ENCODE results near the gene CSMD2.

Gene CSMD2

DNA sequence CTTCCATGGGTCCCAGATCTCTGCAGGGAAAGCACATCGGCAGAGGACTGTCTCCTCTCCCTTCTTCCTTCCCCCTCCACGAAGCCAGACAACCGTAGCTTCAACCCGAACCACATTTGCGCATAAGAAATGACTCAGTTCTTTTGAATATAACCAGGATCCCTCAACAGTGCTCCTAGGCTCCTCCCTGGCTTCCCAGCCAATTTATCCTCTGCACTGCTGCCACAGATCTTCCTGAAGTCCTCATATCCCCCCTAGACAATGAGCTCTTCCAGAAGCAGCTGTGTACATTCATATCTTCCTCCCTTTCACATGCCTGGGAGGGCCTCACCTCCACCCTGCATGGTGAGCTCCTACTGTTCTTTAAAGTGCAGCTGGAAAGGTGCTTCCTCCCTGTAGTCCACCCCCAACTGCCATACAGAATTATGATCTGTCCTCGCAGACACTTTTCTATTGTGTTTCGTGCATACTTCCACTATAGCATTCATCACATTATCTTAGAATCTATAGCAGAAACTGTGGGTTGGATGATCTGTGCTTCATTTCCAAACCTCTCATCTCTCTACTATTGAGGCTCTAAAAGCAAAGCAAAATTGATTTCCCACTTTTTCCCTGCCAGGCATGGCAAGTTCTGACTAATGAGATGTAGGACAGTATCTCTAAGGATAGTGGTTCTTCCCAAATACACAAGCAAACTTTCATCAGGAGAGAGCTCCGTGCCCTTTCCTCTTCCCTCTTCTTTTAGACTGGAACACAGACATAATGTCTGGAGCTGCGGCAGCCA lies 480.4 kb downstream of the CSMD2 start:
- TF ChIP-seq EP300 (IDR thresholded peaks at IDR 0.05; ENCODE audit: borderline replicate concordance): no peak
- no peak for TF ChIP-seq EGR1 (IDR thresholded peaks at IDR 0.05)
- TF ChIP-seq NFIC (IDR thresholded peaks at IDR 0.05): no peak
- TF ChIP-seq, protein P1, sequence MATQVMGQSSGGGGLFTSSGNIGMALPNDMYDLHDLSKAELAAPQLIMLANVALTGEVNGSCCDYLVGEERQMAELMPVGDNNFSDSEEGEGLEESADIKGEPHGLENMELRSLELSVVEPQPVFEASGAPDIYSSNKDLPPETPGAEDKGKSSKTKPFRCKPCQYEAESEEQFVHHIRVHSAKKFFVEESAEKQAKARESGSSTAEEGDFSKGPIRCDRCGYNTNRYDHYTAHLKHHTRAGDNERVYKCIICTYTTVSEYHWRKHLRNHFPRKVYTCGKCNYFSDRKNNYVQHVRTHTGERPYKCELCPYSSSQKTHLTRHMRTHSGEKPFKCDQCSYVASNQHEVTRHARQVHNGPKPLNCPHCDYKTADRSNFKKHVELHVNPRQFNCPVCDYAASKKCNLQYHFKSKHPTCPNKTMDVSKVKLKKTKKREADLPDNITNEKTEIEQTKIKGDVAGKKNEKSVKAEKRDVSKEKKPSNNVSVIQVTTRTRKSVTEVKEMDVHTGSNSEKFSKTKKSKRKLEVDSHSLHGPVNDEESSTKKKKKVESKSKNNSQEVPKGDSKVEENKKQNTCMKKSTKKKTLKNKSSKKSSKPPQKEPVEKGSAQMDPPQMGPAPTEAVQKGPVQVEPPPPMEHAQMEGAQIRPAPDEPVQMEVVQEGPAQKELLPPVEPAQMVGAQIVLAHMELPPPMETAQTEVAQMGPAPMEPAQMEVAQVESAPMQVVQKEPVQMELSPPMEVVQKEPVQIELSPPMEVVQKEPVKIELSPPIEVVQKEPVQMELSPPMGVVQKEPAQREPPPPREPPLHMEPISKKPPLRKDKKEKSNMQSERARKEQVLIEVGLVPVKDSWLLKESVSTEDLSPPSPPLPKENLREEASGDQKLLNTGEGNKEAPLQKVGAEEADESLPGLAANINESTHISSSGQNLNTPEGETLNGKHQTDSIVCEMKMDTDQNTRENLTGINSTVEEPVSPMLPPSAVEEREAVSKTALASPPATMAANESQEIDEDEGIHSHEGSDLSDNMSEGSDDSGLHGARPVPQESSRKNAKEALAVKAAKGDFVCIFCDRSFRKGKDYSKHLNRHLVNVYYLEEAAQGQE (IDR thresholded peaks at IDR 0.05; ENCODE audit: low read depth): no peak
- no peak for TF ChIP-seq CEBPB (IDR thresholded peaks at IDR 0.05)
- no peak for TF ChIP-seq TEAD4 (IDR thresholded peaks at IDR 0.05)
- TF ChIP-seq TCF12 (IDR thresholded peaks at IDR 0.05; ENCODE audit: low read depth): no peak
- TF ChIP-seq, protein P2, sequence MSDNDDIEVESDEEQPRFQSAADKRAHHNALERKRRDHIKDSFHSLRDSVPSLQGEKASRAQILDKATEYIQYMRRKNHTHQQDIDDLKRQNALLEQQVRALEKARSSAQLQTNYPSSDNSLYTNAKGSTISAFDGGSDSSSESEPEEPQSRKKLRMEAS (IDR thresholded peaks at IDR 0.05): no peak
- no peak for TF ChIP-seq TAF1 (IDR thresholded peaks at IDR 0.05; ENCODE audit: low read depth)
- TF ChIP-seq, protein P3, sequence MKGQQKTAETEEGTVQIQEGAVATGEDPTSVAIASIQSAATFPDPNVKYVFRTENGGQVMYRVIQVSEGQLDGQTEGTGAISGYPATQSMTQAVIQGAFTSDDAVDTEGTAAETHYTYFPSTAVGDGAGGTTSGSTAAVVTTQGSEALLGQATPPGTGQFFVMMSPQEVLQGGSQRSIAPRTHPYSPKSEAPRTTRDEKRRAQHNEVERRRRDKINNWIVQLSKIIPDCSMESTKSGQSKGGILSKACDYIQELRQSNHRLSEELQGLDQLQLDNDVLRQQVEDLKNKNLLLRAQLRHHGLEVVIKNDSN (IDR thresholded peaks at IDR 0.05): no peak
- TF ChIP-seq RAD21 (IDR thresholded peaks at IDR 0.05; ENCODE audit: low read depth): no peak
- no peak for TF ChIP-seq ZBTB7A (IDR thresholded peaks at IDR 0.05; ENCODE audit: low read depth)
- no peak for TF ChIP-seq YY1 (IDR thresholded peaks at IDR 0.05; ENCODE audit: low read depth)

DNA sequence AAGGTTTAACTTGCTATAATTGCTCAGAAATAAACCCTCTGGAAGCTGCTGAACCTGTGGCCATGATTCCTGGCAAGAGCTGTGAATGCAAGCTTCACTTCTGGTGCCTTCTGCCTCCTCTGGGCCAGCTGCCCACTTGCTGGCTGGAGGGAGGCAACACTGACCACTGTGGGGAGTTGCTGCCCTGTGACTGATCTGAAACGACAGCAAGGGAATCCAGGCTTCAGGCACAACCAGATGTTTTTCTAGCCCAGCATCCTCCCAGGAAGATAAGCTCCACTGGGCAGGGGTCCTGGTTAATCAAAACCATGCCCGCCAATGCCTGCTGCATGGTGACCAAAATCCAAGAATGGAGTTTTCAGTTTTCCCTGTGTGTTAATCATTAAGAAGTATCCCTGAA lies 481.1 kb downstream of the CSMD2 start:
- TF ChIP-seq TEAD4 (IDR thresholded peaks at IDR 0.05) (no peak), TAF1 (IDR thresholded peaks at IDR 0.05; ENCODE audit: low read depth) (no peak), EP300 (IDR thresholded peaks at IDR 0.05; ENCODE audit: borderline replicate concordance) (no peak), ZBTB7A (IDR thresholded peaks at IDR 0.05; ENCODE audit: low read depth) (no peak), YY1 (IDR thresholded peaks at IDR 0.05; ENCODE audit: low read depth) (no peak), CREB1 (IDR thresholded peaks at IDR 0.05; ENCODE audit: low read depth) (no peak)
- TF ChIP-seq, protein P1 (IDR thresholded peaks at IDR 0.05; ENCODE audit: low read depth): no peak

DNA sequence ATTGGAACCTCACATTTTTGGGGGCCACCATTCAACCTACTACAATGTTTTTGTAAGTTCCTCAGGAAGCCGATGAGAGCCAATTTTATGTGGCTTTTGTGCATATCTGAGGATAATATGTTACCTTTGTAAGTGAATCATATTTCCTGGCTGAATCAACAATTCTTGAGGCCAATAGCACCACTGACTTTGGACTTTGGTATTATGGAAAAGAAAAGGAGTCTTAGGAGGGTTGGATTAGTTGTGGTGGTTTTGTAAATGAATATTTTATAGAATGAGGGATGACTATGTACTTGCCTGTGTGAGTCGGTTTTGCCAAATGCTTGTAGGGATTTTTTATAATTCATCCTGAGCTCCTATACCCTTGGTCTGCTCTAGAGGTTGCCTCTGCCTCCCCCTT lies 482.7 kb downstream of the CSMD2 start:
- TF ChIP-seq RAD21 (IDR thresholded peaks at IDR 0.05; ENCODE audit: low read depth) (no peak), CREB1 (IDR thresholded peaks at IDR 0.05; ENCODE audit: low read depth) (no peak), TCF12 (IDR thresholded peaks at IDR 0.05; ENCODE audit: low read depth) (no peak), EP300 (IDR thresholded peaks at IDR 0.05; ENCODE audit: borderline replicate concordance) (no peak)
- TF ChIP-seq, protein P1 (IDR thresholded peaks at IDR 0.05; ENCODE audit: low read depth): no peak

DNA sequence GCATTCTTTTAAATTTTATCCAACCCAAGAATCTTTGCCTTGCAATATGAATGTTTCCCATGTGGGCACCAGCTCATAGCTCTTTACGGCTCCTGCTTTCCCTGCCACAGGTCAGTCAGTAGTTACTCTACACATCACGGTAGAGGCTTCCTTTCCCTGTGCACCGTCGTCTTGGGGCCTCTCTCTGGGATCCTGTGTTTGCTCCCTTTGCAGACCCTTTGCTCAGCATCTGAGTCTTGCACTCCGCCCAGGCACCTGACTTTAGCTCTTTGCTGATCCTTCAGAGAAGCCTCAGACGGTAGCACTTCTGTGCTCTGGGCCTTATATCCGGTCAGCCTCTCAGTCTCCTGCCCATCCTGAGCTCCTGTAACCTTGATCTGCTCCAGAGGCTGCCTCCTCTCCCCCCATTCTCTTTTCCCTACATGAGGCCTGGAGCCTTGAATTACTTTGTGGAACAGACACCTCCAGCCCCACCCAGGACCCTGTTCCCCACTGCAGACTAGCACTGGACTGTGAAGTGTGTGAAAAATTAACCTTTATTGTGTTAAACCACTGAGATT lies 484.7 kb downstream of the CSMD2 start:
- TF ChIP-seq NFIC (IDR thresholded peaks at IDR 0.05): no peak

DNA sequence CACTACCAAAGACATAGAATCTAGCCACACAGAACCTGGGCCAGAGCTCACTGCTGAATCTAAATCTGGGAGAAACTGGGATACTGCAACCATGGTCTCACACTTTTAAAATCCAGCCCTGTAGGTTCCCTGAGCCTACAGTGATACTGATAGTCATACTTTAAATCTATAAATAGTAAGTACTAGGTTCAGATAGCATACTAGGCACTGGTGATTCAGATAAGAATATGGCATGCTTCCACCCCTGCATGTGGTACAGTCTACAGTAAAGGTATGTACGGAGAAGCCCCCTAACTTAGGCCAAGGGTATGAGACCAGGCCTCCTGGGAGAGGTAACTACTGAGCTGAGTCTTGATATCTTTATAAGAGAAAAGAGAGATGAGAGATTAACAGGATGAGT lies 494.5 kb downstream of the CSMD2 start:
- TF ChIP-seq CREB1 (IDR thresholded peaks at IDR 0.05; ENCODE audit: low read depth) (no peak), CEBPB (IDR thresholded peaks at IDR 0.05) (no peak), YY1 (IDR thresholded peaks at IDR 0.05; ENCODE audit: low read depth) (no peak), EGR1 (IDR thresholded peaks at IDR 0.05) (no peak), TAF1 (IDR thresholded peaks at IDR 0.05; ENCODE audit: low read depth) (no peak), TEAD4 (IDR thresholded peaks at IDR 0.05) (no peak), TCF12 (IDR thresholded peaks at IDR 0.05; ENCODE audit: low read depth) (no peak), ZBTB7A (IDR thresholded peaks at IDR 0.05; ENCODE audit: low read depth) (no peak), FOXM1 (IDR thresholded peaks at IDR 0.05; ENCODE audit: borderline replicate concordance, low read depth) (no peak), EP300 (IDR thresholded peaks at IDR 0.05; ENCODE audit: borderline replicate concordance) (no peak), RAD21 (IDR thresholded peaks at IDR 0.05; ENCODE audit: low read depth) (no peak), NFIC (IDR thresholded peaks at IDR 0.05) (no peak)
- TF ChIP-seq, protein P2 (IDR thresholded peaks at IDR 0.05): no peak
- TF ChIP-seq, protein P1 (IDR thresholded peaks at IDR 0.05; ENCODE audit: low read depth): no peak
- TF ChIP-seq, protein P3 (IDR thresholded peaks at IDR 0.05): no peak
